SK-N-MC (cell line): Measurements from ENCODE around the gene EAPP.
"Not testable (repeated sequence)": the region's sequence is repeated elsewhere in the genome, so short reads cannot be mapped to it uniquely, and the experiment has no call there.

ENCODE experiments used
- DNase-seq: peaks from one replicate; pipeline ENCODE4 v3.0.0-alpha.2; 2011; ENCODE audit warnings: low read depth, low spot score
- H3K27ac ChIP-seq: fragments of 200-600 bp; sonication (generic); 2 replicates; pipeline ENCODE4 v1.5.1; 2016; ENCODE audit warnings: mixed run types
- H3K36me3 ChIP-seq: fragments of 200-600 bp; sonication (generic); 2 replicates; pipeline ENCODE4 v1.6.1; 2017; ENCODE audit warnings: antibody characterized with exemption, low read length, mixed read lengths; ENCODE audit not compliant: insufficient read depth
- H3K4me3 ChIP-seq: fragments of 200-600 bp; sonication (generic); 2 replicates; pipeline ENCODE4 v1.5.1; 2016
- H3K9ac ChIP-seq: fragments of 200-600 bp; sonication (generic); 2 replicates; pipeline ENCODE4 v1.8.0; 2017; ENCODE audit warnings: mixed run types, mixed read lengths; ENCODE audit not compliant: insufficient read length
- H3K9me3 ChIP-seq: fragments of 200-600 bp; sonication (generic); 2 replicates; pipeline ENCODE4 v1.6.1; 2017; ENCODE audit warnings: low read depth, mild to moderate bottlenecking, antibody characterized with exemption, low read length, moderate library complexity, mixed read lengths
- EZH2 ChIP-seq: fragments of 200-600 bp; sonication (generic); IDR thresholded peaks from one replicate; pipeline ENCODE4 v1.6.1; 2017; ENCODE audit warnings: antibody characterized with exemption
- FOXP2 ChIP-seq: optimal IDR thresholded peaks from 2 replicates; pipeline ENCODE3; 2011; ENCODE audit warnings: mild to moderate bottlenecking, moderate library complexity; ENCODE audit not compliant: insufficient read depth; ENCODE audit errors: extremely low read length, control extremely low read depth
- POLR2AphosphoS5 ChIP-seq: IDR thresholded peaks from 2 replicates; pipeline ENCODE4 v1.6.1; 2012; ENCODE audit warnings: mild to moderate bottlenecking, low read depth, low read length, borderline replicate concordance

The EAPP gene

GRCh38 chr14:34538871-34539406 is 562 bp downstream of the EAPP start:
- no peak for DNase-seq
- TF ChIP-seq POLR2AphosphoS5, result no peak
- no peak for TF ChIP-seq EZH2
- TF ChIP-seq FOXP2, result no peak
- peak overlapping the region; percentile 45 for H3K27ac ChIP-seq
- no peaks in the 10 kb centered on the region for H3K9me3 ChIP-seq
- peaks cover 7% of the 10 kb centered on the region; the same call in 1 of the 2 replicates for H3K36me3 ChIP-seq
- H3K9ac ChIP-seq, result peak overlapping the region; percentile 97
- H3K4me3 ChIP-seq, result peak overlapping the region; percentile 94

GRCh38 chr14:34538096-34538495 is 1.4 kb downstream of the EAPP start:
- H3K4me3 ChIP-seq, result peak overlapping the region; percentile 94
- not testable (repeated sequence) for H3K9me3 ChIP-seq, H3K27ac ChIP-seq, DNase-seq
- peaks cover 15% of the 10 kb centered on the region for H3K36me3 ChIP-seq
- H3K9ac ChIP-seq, result peak overlapping the region; percentile 97

GRCh38 chr14:34537677-34538009 is 1.9 kb downstream of the EAPP start:
- no peak for DNase-seq
- Histone ChIP-seq H3K9me3 (no peaks in the 10 kb centered on the region), H3K36me3 (peaks cover 18% of the 10 kb centered on the region), H3K9ac (no peak overlapping the region), H3K4me3 (no peak overlapping the region), H3K27ac (no peak overlapping the region)
- TF ChIP-seq FOXP2 (no peak), POLR2AphosphoS5 (no peak), EZH2 (no peak)

GRCh38 chr14:34536951-34537676 is 2.4 kb downstream of the EAPP start:
- no peaks in the 10 kb centered on the region for H3K9me3 ChIP-seq
- no peak for DNase-seq
- peaks cover 23% of the 10 kb centered on the region for H3K36me3 ChIP-seq
- H3K9ac ChIP-seq, result no peak overlapping the region
- H3K4me3 ChIP-seq, result no peak overlapping the region
- no peak for TF ChIP-seq POLR2AphosphoS5
- no peak overlapping the region for H3K27ac ChIP-seq

- TF ChIP-seq FOXP2 (no peak), POLR2AphosphoS5 (no peak), EZH2 (no peak)
- DNase-seq, result no peak
- peaks cover 58% of the 10 kb centered on the region for H3K36me3 ChIP-seq
These were observed 11.9 kb downstream of the EAPP start for GRCh38 chr14:34527591-34527990.

GRCh38 chr14:34524216-34524615 is 15.3 kb downstream of the EAPP start:
- DNase-seq, result not testable (repeated sequence)
- H3K36me3 ChIP-seq, result peaks cover 63% of the 10 kb centered on the region

More at GRCh38 chr14:34527591-34527990, 11.9 kb downstream of the EAPP start:
- Histone ChIP-seq H3K9ac (no peak overlapping the region), H3K4me3 (no peak overlapping the region), H3K9me3 (no peaks in the 10 kb centered on the region), H3K27ac (no peak overlapping the region)

GRCh38 chr14:34522496-34522895 is 17.0 kb downstream of the EAPP start:
- Histone ChIP-seq H3K36me3 (peaks cover 61% of the 10 kb centered on the region), H3K4me3 (no peak overlapping the region), H3K9me3 (no peaks in the 10 kb centered on the region), H3K27ac (no peak overlapping the region), H3K9ac (no peak overlapping the region)
- DNase-seq, result no peak
- TF ChIP-seq FOXP2 (no peak), EZH2 (no peak), POLR2AphosphoS5 (no peak)

More at GRCh38 chr14:34524216-34524615, 15.3 kb downstream of the EAPP start:
- H3K9me3 ChIP-seq, H3K9ac ChIP-seq, H3K27ac ChIP-seq, H3K4me3 ChIP-seq: not testable (repeated sequence)

GRCh38 chr14:34521071-34521470 is 18.4 kb downstream of the EAPP start:
- H3K4me3 ChIP-seq, H3K9ac ChIP-seq, H3K9me3 ChIP-seq, H3K27ac ChIP-seq, DNase-seq: not testable (repeated sequence)
- peaks cover 55% of the 10 kb centered on the region for H3K36me3 ChIP-seq

- H3K27ac ChIP-seq, H3K9me3 ChIP-seq, DNase-seq, H3K4me3 ChIP-seq, H3K9ac ChIP-seq: not testable (repeated sequence)
- peaks cover 54% of the 10 kb centered on the region for H3K36me3 ChIP-seq
These were observed 19.1 kb downstream of the EAPP start for GRCh38 chr14:34520304-34520970.
